Keratinocyte (primary cell): Measurements from ENCODE around the gene GPX5. TPM values are rescaled to one million over a fixed set of nuclear protein-coding genes. Genes with fewer than 3 reads are reported as not detected.

Experiments used
- DNase-seq: peaks from one replicate; pipeline ENCODE4 v3.0.0-alpha.2; 2011; ENCODE audit warnings: low read depth, missing footprints, low spot score
- FAIRE-seq: peaks from 2 replicates; lab custom pipeline; 2011; peaks lifted over from hg19 to GRCh38; lab: Jason Lieb, UNC
- H2AFZ ChIP-seq: 2 replicates; pipeline ENCODE4 v1.6.0; 2012; ENCODE audit warnings: low read length, control low read depth, inconsistent platforms; ENCODE audit not compliant: control insufficient read depth
- H3K27ac ChIP-seq: 2 replicates; pipeline ENCODE4 v1.5.1; 2011; ENCODE audit warnings: low read length; ENCODE audit not compliant: control insufficient read depth, insufficient read depth
- H3K27me3 ChIP-seq: 3 replicates; pipeline ENCODE4 v1.6.0; 2011; ENCODE audit warnings: low read length; ENCODE audit not compliant: control insufficient read depth, insufficient read depth; ENCODE audit errors: extremely low read depth
- H3K36me3 ChIP-seq, 2 experiments: 2 replicates in 1 of 2; 3 replicates in 1 of 2; pipeline ENCODE4 v1.5.1; 2011; ENCODE audit warnings: low read length in 2 of 2, mild to moderate bottlenecking in 1 of 2; ENCODE audit not compliant: control insufficient read depth in 2 of 2, insufficient read depth in 2 of 2; ENCODE audit errors: extremely low read depth in 1 of 2
- H3K4me1 ChIP-seq: 3 replicates; pipeline ENCODE4 v1.5.1; 2011; ENCODE audit warnings: low read length; ENCODE audit not compliant: control insufficient read depth, insufficient read depth; ENCODE audit errors: extremely low read depth
- H3K4me2 ChIP-seq: 3 replicates; pipeline ENCODE4 v1.6.0; 2011; ENCODE audit warnings: low read depth, low read length; ENCODE audit not compliant: control insufficient read depth, insufficient read depth; ENCODE audit errors: extremely low read depth
- H3K4me3 ChIP-seq, 3 experiments: fragments of 200-600 bp in 1 of 3; sonication (generic) in 1 of 3; 2 replicates in 2 of 3; 3 replicates in 1 of 3; pipeline ENCODE4 v1.5.1; 2011 to 2016; ENCODE audit warnings: low read length in 3 of 3, mild to moderate bottlenecking in 3 of 3, control low read depth in 2 of 3, inconsistent platforms in 1 of 3, low read depth in 1 of 3, mixed read lengths in 1 of 3, mixed run types in 1 of 3, moderate library complexity in 1 of 3; ENCODE audit not compliant: control insufficient read depth in 2 of 3, insufficient read depth in 2 of 3; ENCODE audit errors: extremely low read depth in 1 of 3
- H3K79me2 ChIP-seq: 2 replicates; pipeline ENCODE4 v1.6.0; 2012; ENCODE audit warnings: low read length; ENCODE audit not compliant: control insufficient read depth, insufficient read depth
- H3K9ac ChIP-seq: 3 replicates; pipeline ENCODE4 v1.6.0; 2011; ENCODE audit warnings: low read length; ENCODE audit not compliant: control insufficient read depth, insufficient read depth; ENCODE audit errors: extremely low read depth
- H3K9me1 ChIP-seq: 3 replicates; pipeline ENCODE4 v1.6.0; 2011; ENCODE audit warnings: low read length; ENCODE audit not compliant: control insufficient read depth, insufficient read depth; ENCODE audit errors: extremely low read depth
- H3K9me3 ChIP-seq: 2 replicates; pipeline ENCODE4 v1.5.1; 2012; ENCODE audit warnings: low read depth, low read length; ENCODE audit not compliant: control insufficient read depth
- H4K20me1 ChIP-seq: 3 replicates; pipeline ENCODE4 v1.6.0; 2011; ENCODE audit warnings: low read length; ENCODE audit not compliant: control insufficient read depth, insufficient read depth; ENCODE audit errors: extremely low read depth
- CTCF ChIP-seq, 3 experiments: IDR thresholded peaks in 1 of 3; conservative IDR thresholded peaks in 1 of 3; optimal IDR thresholded peaks in 1 of 3; 2 replicates in 2 of 3; 3 replicates in 1 of 3; pipeline versions ENCODE3 to v1.5.1; 2011; ENCODE audit warnings: low read length in 3 of 3, mild to moderate bottlenecking in 3 of 3, moderate library complexity in 2 of 3, control low read depth in 1 of 3, inconsistent platforms in 1 of 3; ENCODE audit not compliant: insufficient read depth in 2 of 3; ENCODE audit errors: extremely low read depth in 1 of 3
- EZH2 ChIP-seq: IDR thresholded peaks from one replicate; pipeline ENCODE4 v1.6.1; 2012; ENCODE audit warnings: inconsistent platforms, mild to moderate bottlenecking, low read length, moderate library complexity
- dilution Hi-C: fragments of 300-500 bp; cut with MboI; formaldehyde crosslinking; loops from one replicate; pipeline ENCODE4 v1.7.0; 2020; ENCODE audit warnings: low sequenced_read_pairs; ENCODE audit not compliant: extremely low pct_ligation_motif_present
- polyA plus RNA-seq, 5 experiments: library from polyadenylated mRNA; depleted of rRNA in 3 of 5; stranded (reverse) in 3 of 5; stranded (forward) in 1 of 5; unstranded in 1 of 5; fragments of >200 nt; gene quantifications; 1 replicate in 1 of 5; 2 replicates in 3 of 5; 3 replicates in 1 of 5; pipeline versions ENCODE4 v1.2.1 to v1.2.3, GENCODE V29; 2011 to 2012; ENCODE audit warnings: missing spikeins in 2 of 5, low read depth in 1 of 5, low replicate concordance in 1 of 5

Gene GPX5
- polyA plus RNA-seq, 1 donor (not counting 4 experiments of a cell fraction or from before 2014, with no cell fraction given): not detected

DNA sequence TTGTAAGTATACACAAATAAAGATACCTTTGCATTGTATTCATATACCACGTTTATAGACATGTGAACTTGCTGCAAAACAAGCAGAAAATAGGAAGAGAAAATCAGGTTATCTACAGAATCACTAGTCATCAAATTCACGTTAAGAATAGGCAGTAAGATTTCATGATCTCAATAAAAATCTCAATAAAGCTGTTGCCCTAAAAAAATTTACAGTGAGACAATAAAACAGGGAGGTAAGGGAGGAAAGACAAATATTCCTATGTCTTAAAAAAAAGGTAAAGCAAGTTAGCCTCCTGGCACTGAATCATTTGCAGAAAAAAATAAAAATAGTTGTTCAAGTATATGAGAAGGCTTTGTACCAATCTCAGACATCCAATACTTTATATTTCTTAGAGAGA is 44.1 kb downstream of the GPX5 start:
- Histone ChIP-seq H3K36me3 (no peaks in the 10 kb centered on the region), H3K4me1 (no peaks in the 10 kb centered on the region), H2AFZ (no peak overlapping the region), H4K20me1 (no peaks in the 10 kb centered on the region), H3K9me3 (no peaks in the 10 kb centered on the region), H3K9ac (no peak overlapping the region), H3K4me3 (no peak overlapping the region), H3K79me2 (no peaks in the 10 kb centered on the region), H3K4me2 (no peak overlapping the region), H3K27me3 (peaks cover 9% of the 10 kb centered on the region), H3K27ac (no peak overlapping the region), H3K9me1 (no peaks in the 10 kb centered on the region)
- TF ChIP-seq CTCF (optimal IDR thresholded peaks at IDR 0.05 in 1 of 3, IDR thresholded peaks at IDR 0.05 in 1 of 3, conservative IDR thresholded peaks at IDR 0.05 in 1 of 3; ENCODE audit: extremely low read depth in 1 of 3, insufficient read depth in 2 of 3, low read length in 3 of 3) (no peak), EZH2 (no peak)
- FAIRE-seq: no peak
- dilution Hi-C loops: no loop called here
- no peak for DNase-seq

DNA sequence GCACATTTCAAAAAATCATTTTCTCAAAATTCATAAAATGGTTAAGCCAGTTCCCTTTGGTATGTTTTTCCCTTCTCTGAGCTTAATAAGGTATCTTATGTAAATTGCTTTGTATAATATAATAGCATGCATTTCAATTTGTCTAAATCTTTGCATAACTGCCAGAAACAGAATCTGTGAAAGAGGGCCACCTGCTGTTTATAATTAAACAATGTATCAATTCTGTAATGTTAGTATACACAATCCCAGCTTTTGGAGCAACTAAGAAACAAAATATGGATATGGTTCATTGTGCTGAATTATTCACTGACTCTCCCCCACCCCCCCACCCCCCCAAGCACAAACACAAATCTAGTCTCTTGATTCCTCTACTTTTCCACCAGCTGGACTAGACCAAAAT is 54.8 kb downstream of the GPX5 start:
- Histone ChIP-seq H3K9me3 (no peaks in the 10 kb centered on the region), H3K4me1 (no peaks in the 10 kb centered on the region), H3K79me2 (no peaks in the 10 kb centered on the region), H3K27ac (no peak overlapping the region), H3K4me2 (no peak overlapping the region), H3K27me3 (no peaks in the 10 kb centered on the region), H3K4me3 (no peak overlapping the region), H3K9me1 (no peaks in the 10 kb centered on the region), H4K20me1 (no peaks in the 10 kb centered on the region), H3K9ac (no peak overlapping the region), H3K36me3 (no peaks in the 10 kb centered on the region), H2AFZ (no peak overlapping the region)
- FAIRE-seq (no peak), DNase-seq (no peak)
- no peak for TF ChIP-seq CTCF (optimal IDR thresholded peaks at IDR 0.05 in 1 of 3, IDR thresholded peaks at IDR 0.05 in 1 of 3, conservative IDR thresholded peaks at IDR 0.05 in 1 of 3; ENCODE audit: extremely low read depth in 1 of 3, insufficient read depth in 2 of 3, low read length in 3 of 3)
- TF ChIP-seq EZH2: no peak
- dilution Hi-C loops: no loop called here
